Measurements from ENCODE around the gene ALAS2. TPM values are rescaled to one million over a fixed set of nuclear protein-coding genes. Genes with fewer than 3 reads are reported as not detected.

Gene ALAS2
- total RNA-seq, 1 donor from 2014 or later, result 6.9 TPM

GRCh38 chrX:55011294-55011693 is 19.5 kb downstream of the ALAS2 start:
- Histone ChIP-seq H3K9me3 (no peaks in the 10 kb centered on the region), H3K36me3 (peaks cover 0 to 7% of the 10 kb centered on the region in 2 donors), H3K4me1 (peaks cover 0 to 3% of the 10 kb centered on the region in 2 donors), H3K27me3 (no peaks in the 10 kb centered on the region), H3K4me3 (no peak overlapping the region), H3K27ac (no peak overlapping the region)
- intact Hi-C loops (cut with DNase I), result no loop called here
- DNase-seq (ENCODE audit: low spot score in 2 of 2), result no peak
- no peak for TF ChIP-seq CTCF (IDR thresholded peaks at IDR 0.05)

- no peak overlapping the region for H3K4me3 ChIP-seq
- H3K4me1 ChIP-seq, result peaks cover 0 to 3% of the 10 kb centered on the region in 2 donors
- intact Hi-C loops (cut with DNase I), result loop anchor here (10.0 kb wide), 3 partner anchors 474 to 1324 kb away; partner anchors contain the start of genes FAM120C, GNL3L and HUWE1
- DNase-seq (ENCODE audit: low spot score in 2 of 2), result no peak
- H3K9me3 ChIP-seq, result no peaks in the 10 kb centered on the region
- TF ChIP-seq CTCF (IDR thresholded peaks at IDR 0.05), result no peak
- peak overlapping the region; percentile 61 to 71 for H3K27ac ChIP-seq
- peaks cover 0 to 13% of the 10 kb centered on the region in 2 donors for H3K36me3 ChIP-seq
- H3K27me3 ChIP-seq, result no peaks in the 10 kb centered on the region
Observed at GRCh38 chrX:55008571-55009358, 22.0 kb downstream of the ALAS2 start.

GRCh38 chrX:55007656-55008055 is 23.1 kb downstream of the ALAS2 start:
- TF ChIP-seq CTCF (IDR thresholded peaks at IDR 0.05), result no peak
- peak in 1 of 2 donors; percentile 70 for DNase-seq (ENCODE audit: low spot score in 2 of 2)
- intact Hi-C loops (cut with DNase I), result loop anchor here (10.0 kb wide), 3 partner anchors 473 to 1323 kb away; partner anchors contain the start of genes FAM120C, GNL3L and HUWE1

GRCh38 chrX:55006827-55007621 is 23.8 kb downstream of the ALAS2 start:
- no peak for DNase-seq (ENCODE audit: low spot score in 2 of 2)
- intact Hi-C loops (cut with DNase I), result loop anchor here (10.0 kb wide), 3 partner anchors 472 to 1322 kb away; partner anchors contain the start of genes FAM120C, GNL3L and HUWE1
- H3K27ac ChIP-seq, result peak overlapping the region; percentile 17 to 71
- no peaks in the 10 kb centered on the region for H3K27me3 ChIP-seq
- no peak overlapping the region for H3K4me3 ChIP-seq
- H3K36me3 ChIP-seq, result peaks cover 0 to 17% of the 10 kb centered on the region in 2 donors
- no peaks in the 10 kb centered on the region for H3K9me3 ChIP-seq
- TF ChIP-seq CTCF (IDR thresholded peaks at IDR 0.05), result no peak
- H3K4me1 ChIP-seq, result peaks cover 0 to 3% of the 10 kb centered on the region in 2 donors

More at GRCh38 chrX:55007656-55008055, 23.1 kb downstream of the ALAS2 start:
- H3K27me3 ChIP-seq, result no peaks in the 10 kb centered on the region
- peaks cover 0 to 3% of the 10 kb centered on the region in 2 donors for H3K4me1 ChIP-seq
- peaks cover 0 to 16% of the 10 kb centered on the region in 2 donors for H3K36me3 ChIP-seq
- H3K27ac ChIP-seq, result peak overlapping the region; percentile 61 to 71
- no peak overlapping the region for H3K4me3 ChIP-seq
- H3K9me3 ChIP-seq, result no peaks in the 10 kb centered on the region

GRCh38 chrX:55005256-55005655 is 25.5 kb downstream of the ALAS2 start:
- peaks cover 0 to 6% of the 10 kb centered on the region in 2 donors for H3K4me1 ChIP-seq
- no peak for DNase-seq (ENCODE audit: low spot score in 2 of 2)
- no peaks in the 10 kb centered on the region for H3K27me3 ChIP-seq
- TF ChIP-seq CTCF (IDR thresholded peaks at IDR 0.05), result no peak
- no peak overlapping the region for H3K27ac ChIP-seq
- no peaks in the 10 kb centered on the region for H3K9me3 ChIP-seq
- intact Hi-C loops (cut with DNase I), result loop anchor here (10.0 kb wide), 3 partner anchors 470 to 1320 kb away; partner anchors contain the start of genes FAM120C, GNL3L and HUWE1
- peaks cover 0 to 18% of the 10 kb centered on the region in 2 donors for H3K36me3 ChIP-seq
- H3K4me3 ChIP-seq, result no peak overlapping the region
